Measurements from ENCODE around the gene LYL1.

GRCh38 chr19:13057147-13057572, 45.5 kb downstream of the LYL1 start:
- TF ChIP-seq YY1 (IDR thresholded peaks at IDR 0.05; ENCODE audit: insufficient read depth, insufficient read length) (no peak), ZNF274 (IDR thresholded peaks at IDR 0.05; ENCODE audit: low read depth, low read length) (no peak)

Measured in NT2/D1 (cell line).